GM18505 (cell line): ENCODE data around the gene SRD5A1.
"Not testable (repeated sequence)": the region's sequence is repeated elsewhere in the genome, so short reads cannot be mapped to it uniquely, and the experiment has no call there.

Source experiments
- ATAC-seq: cut with Tn5 transposase; IDR thresholded peaks from one replicate; pipeline ENCODE4 v1.9.1; 2021; ENCODE audit not compliant: unreplicated experiment
- POLR2A ChIP-seq: IDR thresholded peaks from 4 replicates; pipeline ENCODE4 v1.6.1; 2011; ENCODE audit warnings: borderline replicate concordance; ENCODE audit not compliant: insufficient read depth, insufficient read length; ENCODE audit errors: extremely low read depth

SRD5A1 gene

GRCh38 chr5:6637022-6637421 is 3.8 kb downstream of the SRD5A1 start:
- TF ChIP-seq POLR2A, result no peak

DNA sequence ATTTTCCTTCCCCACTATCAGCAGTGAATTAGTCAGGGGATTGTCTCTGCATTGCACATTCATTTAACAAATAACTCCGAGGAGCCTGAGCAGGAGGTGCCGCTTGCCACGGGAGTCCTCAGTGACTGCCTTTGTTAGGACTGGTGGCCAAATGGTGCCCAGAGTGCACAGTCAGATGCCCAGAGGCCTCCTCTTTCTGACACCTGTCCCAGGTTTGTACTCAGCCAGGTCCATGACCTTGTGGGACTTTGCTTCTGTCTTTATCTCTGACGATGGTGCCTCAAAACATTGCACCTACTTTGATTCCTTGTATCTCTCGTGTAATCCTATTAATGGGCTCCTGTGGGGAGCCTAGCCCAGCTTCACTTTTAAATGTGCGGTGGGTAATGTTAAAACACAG is 4.3 kb downstream of the SRD5A1 start:
- ATAC-seq, result no peak
- no peak for TF ChIP-seq POLR2A

More at GRCh38 chr5:6637022-6637421, 3.8 kb downstream of the SRD5A1 start:
- ATAC-seq, result no peak

DNA sequence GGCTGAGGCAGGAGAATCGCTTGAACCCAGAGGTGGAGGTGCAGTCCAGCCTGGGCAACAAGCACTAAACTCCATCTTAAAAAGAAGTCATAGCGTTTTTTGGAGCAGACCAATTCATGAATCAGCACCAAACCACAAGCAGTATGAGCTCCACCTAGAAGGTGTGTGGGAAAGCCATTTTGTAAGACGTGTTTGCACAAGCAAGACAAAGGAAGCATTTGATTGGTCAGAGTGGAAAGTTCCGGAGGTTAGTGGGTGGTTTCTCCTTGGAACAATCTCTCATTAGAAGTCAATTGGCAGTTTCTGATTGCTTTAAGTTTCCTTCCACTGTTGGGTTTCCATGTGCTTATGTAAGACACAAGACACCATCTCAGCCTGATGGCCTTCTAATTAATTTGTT is 5.0 kb downstream of the SRD5A1 start:
- TF ChIP-seq POLR2A, result no peak
- ATAC-seq, result no peak

- TF ChIP-seq POLR2A, result no peak
These were observed 9.4 kb downstream of the SRD5A1 start for GRCh38 chr5:6642655-6643054.

GRCh38 chr5:6644794-6645241 is 11.6 kb downstream of the SRD5A1 start:
- no peak for TF ChIP-seq POLR2A
- no peak for ATAC-seq

More at GRCh38 chr5:6642655-6643054, 9.4 kb downstream of the SRD5A1 start:
- no peak for ATAC-seq

GRCh38 chr5:6645571-6646362 is 12.5 kb downstream of the SRD5A1 start:
- not testable (repeated sequence) for ATAC-seq

DNA sequence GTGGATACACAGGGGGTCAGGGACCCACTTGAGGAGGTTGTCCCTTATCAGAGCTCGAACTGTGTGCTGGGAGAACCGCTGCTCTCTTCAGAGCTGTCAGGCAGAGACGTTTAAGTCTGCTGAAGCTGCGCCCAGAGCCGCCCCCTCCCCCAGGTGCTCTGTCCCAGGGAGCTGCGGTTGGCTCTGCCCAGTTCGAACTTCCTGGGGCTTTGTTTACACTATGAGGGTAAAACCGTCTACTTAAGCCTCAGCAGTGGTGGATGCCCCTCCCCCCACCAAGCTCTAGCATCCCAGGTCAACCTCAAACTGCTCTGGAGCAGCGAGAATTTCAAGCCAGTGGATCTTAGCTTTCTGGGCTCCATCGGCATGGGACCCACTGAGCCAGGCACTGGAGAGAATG is 15.9 kb downstream of the SRD5A1 start:
- no peak for ATAC-seq
- no peak for TF ChIP-seq POLR2A

GRCh38 chr5:6649681-6650080 is 16.4 kb downstream of the SRD5A1 start:
- no peak for TF ChIP-seq POLR2A
- no peak for ATAC-seq

DNA sequence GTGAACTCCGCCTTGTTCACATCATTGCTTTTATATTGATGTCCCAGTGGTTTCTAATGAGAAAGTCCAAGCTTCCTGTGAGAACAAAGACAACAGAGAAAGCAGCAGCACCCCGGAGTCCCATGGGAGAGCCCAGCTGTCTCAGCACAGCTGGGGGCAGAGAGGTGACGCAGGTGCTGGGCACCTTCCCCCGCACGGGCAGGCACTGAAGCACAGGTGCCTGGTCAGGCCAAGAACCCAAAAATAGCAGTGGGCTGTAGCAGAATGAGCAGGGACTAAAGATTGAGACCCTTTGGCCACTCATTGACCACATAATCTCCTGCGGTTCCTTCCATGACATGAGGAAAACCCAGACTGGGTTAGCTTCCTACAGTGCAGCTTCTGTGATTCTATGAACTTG is 18.8 kb downstream of the SRD5A1 start:
- TF ChIP-seq POLR2A, result no peak
- ATAC-seq, result peak; percentile 86

- no peak for TF ChIP-seq POLR2A
- ATAC-seq, result no peak
These were observed 22.2 kb downstream of the SRD5A1 start for GRCh38 chr5:6655432-6655831.

- no peak for ATAC-seq
- TF ChIP-seq POLR2A, result no peak
These were observed 23.4 kb downstream of the SRD5A1 start for GRCh38 chr5:6656680-6657079.

DNA sequence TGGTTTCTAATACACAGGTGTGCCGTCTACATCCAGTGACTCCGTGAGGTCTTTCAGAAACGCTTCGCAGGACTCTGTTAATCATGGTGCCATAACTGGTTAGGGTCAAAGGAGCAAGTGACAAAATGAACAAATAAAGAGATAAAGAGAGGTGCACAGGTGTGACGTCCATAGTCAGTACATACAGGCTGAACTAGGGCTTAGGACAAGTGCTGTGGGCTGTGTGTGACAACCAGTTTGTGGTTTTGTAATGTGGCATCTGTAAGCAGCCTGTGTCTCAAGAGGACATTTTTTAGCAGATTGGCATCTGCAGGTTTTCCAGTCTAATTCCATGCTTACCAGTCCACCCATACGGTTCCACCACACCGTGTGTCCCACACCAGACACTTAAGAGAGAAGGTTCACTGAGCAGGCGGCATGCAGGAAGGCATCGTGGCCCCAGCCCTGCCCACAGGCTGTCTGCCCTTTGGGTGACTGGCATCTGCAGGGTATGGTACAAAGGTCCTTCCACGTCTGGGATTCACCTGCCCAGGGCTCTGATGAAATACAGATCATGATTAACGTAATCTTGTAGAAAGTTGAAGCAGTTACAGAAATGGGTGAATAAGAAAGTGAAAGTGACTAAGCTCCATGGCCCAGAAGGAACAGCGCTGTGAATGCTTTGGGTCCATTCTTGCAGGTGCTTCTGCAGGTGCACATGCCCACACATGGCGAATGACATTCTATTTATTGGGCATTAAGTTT is 26.9 kb downstream of the SRD5A1 start:
- peak; percentile 90 for ATAC-seq

DNA sequence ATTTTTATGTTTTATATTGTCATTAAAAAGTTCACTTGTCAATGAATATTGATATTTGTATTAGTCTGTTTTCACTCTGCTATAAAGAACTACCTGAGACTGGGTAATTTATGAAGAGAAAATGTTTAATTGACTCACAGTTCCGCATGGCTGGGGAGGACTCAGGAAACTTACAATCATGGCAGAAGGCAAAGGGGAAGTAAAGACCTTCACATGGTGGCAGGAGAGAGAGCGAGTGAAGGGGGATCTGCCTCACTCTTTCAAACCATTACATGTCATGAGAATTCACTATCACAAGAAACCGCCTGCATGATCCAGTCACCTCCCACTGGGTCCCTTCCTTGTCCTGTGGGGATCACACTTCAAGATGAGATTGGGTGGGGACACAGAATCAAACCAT is 27.4 kb downstream of the SRD5A1 start:
- ATAC-seq, result peak; percentile 50

More for the DNA sequence above, 26.9 kb downstream of the SRD5A1 start:
- peak; percentile 42 for TF ChIP-seq POLR2A

DNA sequence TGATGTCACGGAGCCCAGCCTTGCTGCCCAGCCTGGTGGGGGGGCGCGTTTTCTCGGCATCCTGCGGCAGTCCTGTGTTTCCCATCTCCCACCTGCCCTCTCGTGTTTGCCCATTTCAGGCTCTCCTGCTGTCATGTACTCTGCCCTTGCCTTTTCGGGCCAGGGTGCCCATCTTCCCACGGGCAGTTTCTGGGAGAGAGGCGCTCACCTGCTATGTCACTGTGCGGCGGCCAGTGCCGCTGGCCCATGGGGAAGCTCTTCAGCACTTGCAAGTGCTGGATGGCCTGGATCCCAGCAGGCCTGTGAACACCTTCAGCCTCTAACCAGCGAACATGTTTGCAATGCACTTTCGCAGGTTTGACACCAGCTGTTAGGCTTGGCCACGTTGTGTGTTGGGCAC is 33.5 kb downstream of the SRD5A1 start:
- no peak for ATAC-seq
- TF ChIP-seq POLR2A, result no peak

More for the DNA sequence above, 27.4 kb downstream of the SRD5A1 start:
- TF ChIP-seq POLR2A, result no peak
